Muscle layer of duodenum (tissue), 2 donors: ENCODE results near the gene GAL3ST2.
"Not testable (repeated sequence)": the region's sequence is repeated elsewhere in the genome, so short reads cannot be mapped to it uniquely, and the experiment has no call there.

Experiments
- H3K27ac ChIP-seq: one replicate; pipeline ENCODE4 v1.7.0; 2013; ENCODE audit warnings: mild to moderate bottlenecking, low read length
- H3K27me3 ChIP-seq: one replicate; pipeline ENCODE4 v1.7.0; 2013; ENCODE audit warnings: low read depth, mild to moderate bottlenecking, control low read depth, low read length
- H3K36me3 ChIP-seq, 2 donors: one replicate each; pipeline ENCODE4 v1.7.0; 2013; ENCODE audit warnings: low read length in 2 of 2, control low read depth in 1 of 2, mild to moderate bottlenecking in 1 of 2; ENCODE audit not compliant: insufficient read depth in 2 of 2, control insufficient read depth in 1 of 2
- H3K4me1 ChIP-seq, 2 donors: one replicate each; pipeline ENCODE4 v1.7.0; 2013; ENCODE audit warnings: low read length in 2 of 2, mild to moderate bottlenecking in 2 of 2, control low read depth in 1 of 2, moderate library complexity in 1 of 2; ENCODE audit not compliant: insufficient read depth in 2 of 2, control insufficient read depth in 1 of 2
- H3K4me3 ChIP-seq, 2 donors: one replicate each; pipeline ENCODE4 v1.7.0; 2013; ENCODE audit warnings: low read length in 2 of 2, low read depth in 1 of 2, mild to moderate bottlenecking in 1 of 2
- H3K9me3 ChIP-seq, 2 donors: one replicate each; pipeline ENCODE4 v1.7.0; 2013; ENCODE audit warnings: low read length in 2 of 2, control low read depth in 1 of 2, mild to moderate bottlenecking in 1 of 2; ENCODE audit not compliant: control insufficient read depth in 1 of 2
- donor health status: healthy.

The GAL3ST2 gene

DNA sequence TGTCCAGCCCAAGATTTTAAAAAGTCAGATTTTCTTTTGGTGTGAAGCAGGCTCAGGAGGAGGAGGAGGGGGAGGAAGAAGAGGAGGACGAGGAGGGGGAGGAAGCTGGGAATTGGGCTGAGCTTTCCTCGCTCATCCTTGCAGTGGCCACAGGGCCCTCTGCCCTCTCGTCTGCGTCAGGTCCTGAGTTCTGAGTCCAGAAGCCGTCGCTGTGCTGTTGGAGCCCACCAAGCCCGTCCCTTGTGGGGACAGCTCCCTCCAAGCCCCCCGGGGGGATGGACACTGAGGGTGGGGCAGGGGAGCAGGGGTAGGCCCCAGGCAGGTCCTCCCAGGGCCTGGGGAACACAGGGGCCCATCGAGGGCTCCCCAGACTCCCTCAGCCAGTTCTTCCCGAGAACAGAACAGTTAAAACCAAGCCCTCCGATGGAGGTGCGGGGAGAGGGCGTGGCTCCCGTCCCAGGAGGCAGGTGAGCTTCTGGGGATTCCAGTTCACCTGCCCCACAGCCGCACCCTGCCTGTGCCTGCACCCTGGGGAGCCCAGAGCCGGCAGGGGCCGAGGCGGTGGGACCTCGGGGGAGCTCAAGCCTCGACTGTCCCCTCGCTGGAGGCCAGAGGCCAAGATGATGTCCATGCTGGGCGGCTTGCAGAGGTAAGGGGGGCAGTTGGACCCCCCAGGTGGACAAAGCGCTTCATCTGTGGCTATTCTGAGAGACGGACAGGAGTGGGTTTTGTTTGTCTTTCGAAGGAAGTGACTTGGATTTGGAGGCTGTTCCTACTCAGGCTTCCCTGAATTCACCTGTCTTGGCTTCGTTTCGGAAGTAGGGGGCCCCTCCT lies at the start of gene GAL3ST2:
Gene GAL3ST2, plus strand, starts transcription at position 487 of the 834 bp plus-strand sequence. Its CDS starts 134 bp downstream, at position 621.
- Histone ChIP-seq H3K9me3 (no peaks in the 10 kb centered on the region), H3K27ac (no peak within 1 kb of the TSS), H3K4me1 (peaks cover 0 to under 1% of the 10 kb centered on the region in 2 donors), H3K36me3 (no peaks in the 10 kb centered on the region), H3K4me3 (no peak within 1 kb of the TSS), H3K27me3 (peaks cover 5% of the 10 kb centered on the region)

DNA sequence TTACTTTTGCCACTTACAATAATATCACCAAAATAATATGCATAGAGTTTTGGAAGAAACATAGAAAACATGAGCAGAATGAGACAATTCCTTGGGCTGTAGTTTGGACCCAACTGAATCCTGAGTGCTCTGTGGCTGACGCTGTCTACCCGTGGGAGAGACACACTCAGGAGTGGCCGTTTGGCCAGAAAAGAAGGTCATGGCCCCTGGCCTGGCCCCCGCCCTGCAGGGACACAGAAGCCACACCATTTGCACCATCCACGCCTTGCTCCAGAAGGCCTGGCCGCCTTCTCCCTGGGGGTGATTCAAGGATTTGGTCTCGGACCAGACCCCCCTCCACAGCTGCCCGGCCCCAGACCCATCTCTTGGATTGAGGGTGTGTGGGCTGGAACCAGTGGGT lies 48.6 kb upstream of the GAL3ST2 start:
- H3K9me3 ChIP-seq, result no peaks in the 10 kb centered on the region
- no peak overlapping the region for H3K4me3 ChIP-seq
- H3K36me3 ChIP-seq, result peaks cover 0 to 18% of the 10 kb centered on the region in 2 donors
- no peaks in the 10 kb centered on the region for H3K4me1 ChIP-seq
- H3K27ac ChIP-seq, result no peak overlapping the region
- no peaks in the 10 kb centered on the region for H3K27me3 ChIP-seq

DNA sequence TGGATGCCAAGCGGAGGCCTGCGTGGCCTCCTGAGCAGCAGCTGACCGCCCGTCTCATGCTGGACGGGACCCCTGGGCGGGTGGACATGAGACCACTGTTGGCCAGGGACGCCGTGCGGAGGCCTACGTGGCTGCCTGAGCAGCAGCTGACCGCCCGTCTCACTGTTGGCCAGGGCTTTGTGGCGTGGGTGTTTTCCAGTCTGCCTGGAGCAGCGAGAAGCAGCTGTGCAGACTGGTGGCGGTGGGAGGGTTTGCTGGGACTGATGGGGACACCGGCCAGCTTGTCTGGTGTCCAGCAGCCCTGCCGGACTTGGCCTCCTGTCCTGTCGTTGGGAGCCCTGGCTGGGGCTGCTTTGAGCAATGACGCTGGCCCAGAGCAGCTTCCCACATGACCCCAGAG lies 48.0 kb upstream of the GAL3ST2 start:
- H3K9me3 ChIP-seq, result no peaks in the 10 kb centered on the region
- no peaks in the 10 kb centered on the region for H3K27me3 ChIP-seq
- peaks cover 0 to 4% of the 10 kb centered on the region in 2 donors for H3K4me1 ChIP-seq
- H3K27ac ChIP-seq, result no peak overlapping the region
- H3K4me3 ChIP-seq, result no peak overlapping the region
- peaks cover 0 to 12% of the 10 kb centered on the region in 2 donors for H3K36me3 ChIP-seq

DNA sequence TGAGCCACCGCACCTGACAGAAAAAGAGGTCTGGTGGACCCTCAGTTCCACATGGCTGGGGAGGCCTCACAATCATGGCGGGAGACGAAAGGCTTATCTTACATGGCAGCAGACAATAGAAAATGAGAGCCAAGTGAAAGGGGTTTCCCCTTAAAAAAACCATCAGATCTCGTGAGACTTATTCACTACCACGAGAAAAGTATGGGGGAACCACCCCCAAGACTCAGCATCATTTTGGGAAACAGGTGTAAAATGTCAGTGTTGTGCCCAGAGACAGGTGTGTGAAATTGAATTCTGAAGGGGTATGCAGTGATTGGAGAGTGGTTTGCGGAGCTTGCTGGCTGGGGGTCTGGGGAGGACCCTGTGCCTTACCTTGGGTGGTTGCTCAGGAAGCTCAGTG lies 46.8 kb upstream of the GAL3ST2 start:
- peaks cover 0 to 9% of the 10 kb centered on the region in 2 donors for H3K4me1 ChIP-seq
- H3K27me3 ChIP-seq, result no peaks in the 10 kb centered on the region
- H3K4me3 ChIP-seq, result no peak overlapping the region
- H3K9me3 ChIP-seq, result no peaks in the 10 kb centered on the region
- no peak overlapping the region for H3K27ac ChIP-seq
- peaks cover 0 to 9% of the 10 kb centered on the region in 2 donors for H3K36me3 ChIP-seq

DNA sequence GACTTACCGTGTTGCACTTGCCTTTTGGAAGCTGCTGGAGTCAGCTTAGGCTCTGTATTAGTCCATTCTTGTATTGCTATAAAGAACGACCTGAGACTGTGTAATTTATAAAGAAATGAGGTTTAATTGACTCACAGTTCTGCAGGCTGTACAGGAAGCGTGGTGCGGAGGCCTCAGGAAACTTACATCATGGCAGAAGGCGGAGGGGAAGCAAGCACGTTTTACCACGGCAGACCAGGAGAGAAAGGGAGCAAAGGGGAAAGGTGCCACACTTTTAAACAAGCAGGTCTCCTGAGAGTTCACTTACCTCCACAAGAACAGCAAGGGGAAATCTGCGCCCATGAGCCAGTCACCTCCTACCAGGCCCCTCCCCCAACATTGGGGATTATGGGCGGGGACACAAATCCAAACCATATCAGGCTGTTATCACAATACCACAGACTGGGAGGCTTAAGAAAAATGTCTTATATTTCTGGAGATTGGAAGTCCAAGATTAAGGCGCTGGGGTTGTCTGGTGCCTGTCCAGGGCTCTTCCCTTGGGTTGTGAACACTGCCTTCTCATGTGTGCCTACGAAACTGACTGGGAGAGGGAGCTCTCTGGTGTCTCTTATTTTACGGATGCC lies 45.8 kb upstream of the GAL3ST2 start:
- Histone ChIP-seq H3K9me3 (no peaks in the 10 kb centered on the region), H3K27ac (no peak overlapping the region), H3K36me3 (peaks cover 0 to 4% of the 10 kb centered on the region in 2 donors), H3K27me3 (no peaks in the 10 kb centered on the region), H3K4me1 (peaks cover 0 to 9% of the 10 kb centered on the region in 2 donors), H3K4me3 (no peak overlapping the region)

DNA sequence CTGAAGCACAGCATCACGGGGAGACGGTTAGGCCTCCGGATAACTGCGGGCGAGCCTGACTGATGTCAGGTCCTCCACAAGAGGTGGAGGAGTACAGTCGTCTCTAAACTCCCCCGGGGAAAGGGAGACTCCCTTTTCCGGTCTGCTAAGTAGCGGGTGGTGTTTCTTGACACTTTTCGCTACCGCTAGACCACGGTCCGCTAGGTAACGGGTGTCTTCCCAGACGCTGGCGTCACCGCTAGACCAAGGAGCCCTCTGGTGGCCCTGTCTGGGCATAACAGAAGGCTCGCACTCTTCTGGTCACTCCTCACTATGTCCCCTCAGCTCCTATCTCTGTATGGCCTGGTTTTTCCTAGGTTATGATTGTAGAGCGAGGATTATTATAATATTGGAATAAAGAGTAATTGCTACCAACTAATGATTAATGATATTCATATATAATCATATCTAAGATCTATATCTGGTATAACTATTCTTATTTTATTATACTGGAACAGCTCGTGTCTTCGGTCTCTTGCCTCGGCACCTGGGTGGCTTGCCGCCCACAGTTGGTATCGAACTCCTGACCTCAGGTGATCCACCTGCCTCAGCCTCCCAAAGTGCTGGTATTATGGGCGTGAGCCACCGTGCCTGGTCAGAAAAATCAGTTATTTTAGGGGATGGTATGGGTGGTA lies 44.0 kb upstream of the GAL3ST2 start:
- H3K4me3 ChIP-seq, H3K4me1 ChIP-seq, H3K27ac ChIP-seq, H3K27me3 ChIP-seq, H3K36me3 ChIP-seq, H3K9me3 ChIP-seq: not testable (repeated sequence)

DNA sequence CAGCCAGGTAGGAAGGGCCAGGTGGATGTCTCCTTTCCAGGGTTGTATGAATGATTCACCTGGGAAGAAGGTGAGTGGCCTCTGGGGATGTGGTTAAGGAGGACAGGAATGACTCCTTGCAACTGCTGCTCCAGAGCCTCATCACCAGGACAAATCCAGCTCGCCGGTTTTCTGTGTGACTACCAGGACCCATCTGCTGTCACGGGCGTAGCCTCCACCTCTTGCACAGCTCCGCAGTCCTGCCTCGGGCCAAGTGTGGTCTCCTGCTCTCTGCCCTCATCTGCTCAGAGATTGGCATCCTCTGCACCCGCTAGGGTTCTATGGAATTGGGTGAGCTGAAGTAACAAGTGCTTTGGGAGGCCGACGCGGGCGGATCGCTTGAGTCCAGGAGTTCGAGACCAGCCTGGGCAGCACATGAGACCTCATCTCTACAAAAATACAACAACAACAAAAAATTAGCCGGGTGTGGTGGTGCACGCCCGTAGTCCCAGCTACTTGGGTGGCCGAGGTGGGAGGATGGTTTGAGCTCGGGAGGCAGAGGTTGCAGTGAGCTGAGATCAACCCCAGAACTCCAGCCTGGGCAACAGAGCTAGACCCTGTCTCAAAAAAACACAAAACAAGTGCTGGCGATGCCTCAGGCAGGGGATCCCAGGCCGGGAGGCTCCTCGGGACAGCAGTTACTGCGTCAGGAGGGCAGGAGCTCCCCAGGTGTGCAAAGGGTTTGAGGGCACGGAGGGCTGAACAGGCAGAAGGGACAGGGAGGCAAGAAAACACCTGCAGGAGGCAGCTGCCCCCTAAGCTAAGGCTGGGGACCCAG lies 43.0 kb upstream of the GAL3ST2 start:
- no peaks in the 10 kb centered on the region for H3K27me3 ChIP-seq
- H3K27ac ChIP-seq, result no peak overlapping the region
- peaks cover 0 to 9% of the 10 kb centered on the region in 2 donors for H3K4me1 ChIP-seq
- no peaks in the 10 kb centered on the region for H3K9me3 ChIP-seq
- peaks cover 0 to 4% of the 10 kb centered on the region in 2 donors for H3K36me3 ChIP-seq
- peak overlapping the region; percentile 26 to 99 for H3K4me3 ChIP-seq

DNA sequence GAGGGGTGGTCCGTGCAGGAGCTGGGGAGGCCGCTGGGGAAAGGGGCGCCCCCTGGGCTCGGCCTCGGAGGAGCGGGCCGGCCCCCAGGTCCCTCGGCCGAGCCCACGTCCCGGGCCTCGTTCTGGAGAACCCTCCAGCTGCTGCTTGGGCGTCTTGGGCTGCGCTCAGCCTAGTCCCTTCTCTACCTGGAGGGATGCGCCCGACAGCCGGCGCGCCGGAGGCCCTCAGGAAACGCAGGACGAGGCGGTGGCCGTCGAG lies 42.5 kb upstream of the GAL3ST2 start:
- H3K4me3 ChIP-seq, result peak overlapping the region; percentile 26 to 99
- no peaks in the 10 kb centered on the region for H3K9me3 ChIP-seq
- H3K27ac ChIP-seq, result no peak overlapping the region
- H3K27me3 ChIP-seq, result no peaks in the 10 kb centered on the region
- H3K4me1 ChIP-seq, result peaks cover 0 to 9% of the 10 kb centered on the region in 2 donors
- H3K36me3 ChIP-seq, result peaks cover 0 to 4% of the 10 kb centered on the region in 2 donors

DNA sequence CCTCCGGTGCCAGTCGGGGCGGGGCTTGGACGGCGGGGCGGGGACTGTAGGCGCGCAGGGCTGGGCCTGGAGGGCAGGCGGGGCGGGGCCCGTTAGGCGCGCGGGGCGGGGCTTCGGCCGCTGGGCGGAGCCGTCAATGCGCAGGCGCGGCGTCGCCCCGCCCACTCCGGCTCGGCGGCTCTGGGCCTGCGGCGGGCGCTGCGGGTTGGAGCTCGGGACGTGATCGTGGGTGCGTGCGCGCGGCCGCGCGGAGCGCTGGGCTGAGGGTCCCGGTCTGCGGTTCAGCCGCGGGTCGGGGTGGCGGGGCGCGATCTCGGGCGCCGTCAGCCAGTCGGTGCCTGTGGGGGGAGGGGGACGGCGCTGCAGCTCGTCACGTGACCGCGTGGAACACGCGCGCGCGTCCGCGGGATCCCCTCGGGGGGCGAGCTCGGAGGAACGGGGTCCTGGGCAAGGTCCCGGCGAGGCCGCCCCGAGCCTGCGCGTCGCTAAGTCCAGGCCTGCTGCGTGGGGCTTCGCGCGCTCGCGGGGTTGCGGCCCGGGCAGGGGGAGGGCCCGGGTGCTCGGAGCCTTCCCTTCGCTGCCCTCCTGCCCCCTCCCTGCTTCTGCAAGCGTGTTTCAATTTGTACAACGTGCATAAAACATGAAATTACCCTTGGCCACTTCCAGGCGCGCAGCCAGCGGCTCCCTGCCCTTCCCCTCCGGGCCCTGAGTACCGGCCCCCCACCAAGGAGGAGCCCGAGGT lies 42.0 kb upstream of the GAL3ST2 start, which contains the start of gene D2HGDH:
Gene D2HGDH, plus strand, starts transcription at position 164 of the 742 bp plus-strand sequence. CDS start 595 bp downstream, outside the sequence.
- peaks cover 0 to 4% of the 10 kb centered on the region in 2 donors for H3K36me3 ChIP-seq
- no peaks in the 10 kb centered on the region for H3K9me3 ChIP-seq
- peaks cover 0 to 9% of the 10 kb centered on the region in 2 donors for H3K4me1 ChIP-seq
- peak within 1 kb of the TSS; percentile 67 for H3K27ac ChIP-seq
- H3K4me3 ChIP-seq, result peak within 1 kb of the TSS; percentile 68 to 99
- no peaks in the 10 kb centered on the region for H3K27me3 ChIP-seq

DNA sequence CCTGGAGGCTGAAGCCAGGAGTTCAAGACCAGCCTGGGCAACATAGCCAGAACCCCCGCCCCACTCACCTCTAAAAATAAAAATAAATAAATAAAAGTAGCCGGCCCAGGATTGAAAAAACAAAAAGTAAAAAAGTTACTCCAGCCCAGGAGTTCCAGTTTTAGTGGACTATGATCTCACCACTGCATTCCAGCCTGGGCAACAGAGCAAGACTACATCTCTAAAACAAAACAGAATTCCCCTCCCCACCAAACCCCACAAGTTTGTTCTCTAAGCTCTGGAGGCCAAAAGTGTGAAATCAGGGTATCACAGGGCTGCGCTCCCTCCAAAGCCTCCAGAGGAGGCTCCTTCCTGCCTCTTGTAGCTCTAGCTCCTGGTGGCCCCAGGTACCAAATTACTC lies 40.5 kb upstream of the GAL3ST2 start:
- H3K4me3 ChIP-seq, result no peak overlapping the region
- H3K4me1 ChIP-seq, result peaks cover 0 to 9% of the 10 kb centered on the region in 2 donors
- H3K27ac ChIP-seq, result no peak overlapping the region

More for the DNA sequence above, 40.5 kb upstream of the GAL3ST2 start:
- Histone ChIP-seq H3K27me3 (no peaks in the 10 kb centered on the region), H3K36me3 (peaks cover 0 to 4% of the 10 kb centered on the region in 2 donors), H3K9me3 (no peaks in the 10 kb centered on the region)
